ENCODE results near the gene LTBR. TPM values are rescaled to one million over a fixed set of nuclear protein-coding genes. Genes with fewer than 3 reads are reported as not detected.
"Not testable (repeated sequence)": the region's sequence is repeated elsewhere in the genome, so short reads cannot be mapped to it uniquely, and the experiment has no call there.

The LTBR gene
- total RNA-seq, 4 donors from 2014 or later: 28.1 to 116 (median 83.5) TPM

DNA sequence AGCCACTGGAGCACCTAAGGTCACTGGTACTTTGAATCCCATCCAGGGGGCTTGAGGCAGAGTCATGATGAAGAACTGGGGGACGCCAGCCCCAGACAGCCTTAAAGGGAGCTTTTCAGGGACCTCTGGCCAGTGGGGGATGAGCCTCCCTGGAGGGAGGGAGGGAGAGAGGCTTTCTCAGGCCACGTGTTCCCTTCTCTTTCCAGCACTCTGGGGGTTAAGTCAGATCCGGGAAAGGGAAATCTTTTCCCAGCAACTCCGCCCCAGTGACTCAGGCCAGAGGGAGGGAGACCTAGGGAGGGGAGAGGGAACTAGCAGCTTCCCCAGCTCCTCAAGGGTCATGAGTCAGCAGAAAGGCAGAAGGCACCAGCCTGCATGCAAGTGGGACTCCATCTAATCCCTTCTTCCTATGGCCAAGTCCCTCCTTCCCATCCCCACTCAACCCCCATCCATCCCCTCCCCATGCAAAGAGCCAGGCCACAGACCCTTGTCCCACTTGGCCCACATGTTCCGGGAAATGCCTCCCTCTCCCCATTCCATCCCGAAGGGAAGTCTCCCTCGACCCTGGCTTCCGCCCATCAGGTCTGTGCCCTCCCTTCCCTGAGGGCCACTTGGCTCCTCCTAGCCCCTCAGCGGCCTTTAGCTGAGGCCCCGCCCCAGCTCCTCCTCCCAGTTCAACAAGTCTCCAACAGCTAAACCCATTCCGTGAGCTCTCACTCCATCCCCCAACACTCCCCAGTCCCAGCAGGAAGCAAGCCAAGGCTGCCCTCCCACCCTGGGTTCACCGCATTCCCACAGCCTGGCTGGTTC lies 47.7 kb upstream of the LTBR start:
- Histone ChIP-seq H3K36me3 (no peaks in the 10 kb centered on the region), H3K9me3 (no peaks in the 10 kb centered on the region), H3K27me3 (no peaks in the 10 kb centered on the region), H3K27ac (peak overlapping the region; percentile 95 to 97), H3K4me1 (peaks cover 0 to 31% of the 10 kb centered on the region in 2 donors), H3K4me3 (peak overlapping the region; percentile 43 to 60)
- intact Hi-C loops (cut with DNase I; ENCODE audit: low total_unique reads): loop anchor here (5.0 to 10.0 kb wide), 2 partner anchors 41 to 199 kb away; partner anchors contain the start of genes GAPDH and SCNN1A
- DNase-seq: peak; percentile 96
- TF ChIP-seq, protein P1, sequence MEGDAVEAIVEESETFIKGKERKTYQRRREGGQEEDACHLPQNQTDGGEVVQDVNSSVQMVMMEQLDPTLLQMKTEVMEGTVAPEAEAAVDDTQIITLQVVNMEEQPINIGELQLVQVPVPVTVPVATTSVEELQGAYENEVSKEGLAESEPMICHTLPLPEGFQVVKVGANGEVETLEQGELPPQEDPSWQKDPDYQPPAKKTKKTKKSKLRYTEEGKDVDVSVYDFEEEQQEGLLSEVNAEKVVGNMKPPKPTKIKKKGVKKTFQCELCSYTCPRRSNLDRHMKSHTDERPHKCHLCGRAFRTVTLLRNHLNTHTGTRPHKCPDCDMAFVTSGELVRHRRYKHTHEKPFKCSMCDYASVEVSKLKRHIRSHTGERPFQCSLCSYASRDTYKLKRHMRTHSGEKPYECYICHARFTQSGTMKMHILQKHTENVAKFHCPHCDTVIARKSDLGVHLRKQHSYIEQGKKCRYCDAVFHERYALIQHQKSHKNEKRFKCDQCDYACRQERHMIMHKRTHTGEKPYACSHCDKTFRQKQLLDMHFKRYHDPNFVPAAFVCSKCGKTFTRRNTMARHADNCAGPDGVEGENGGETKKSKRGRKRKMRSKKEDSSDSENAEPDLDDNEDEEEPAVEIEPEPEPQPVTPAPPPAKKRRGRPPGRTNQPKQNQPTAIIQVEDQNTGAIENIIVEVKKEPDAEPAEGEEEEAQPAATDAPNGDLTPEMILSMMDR (IDR thresholded peaks at IDR 0.05): no peak
- peak in 1 of 2 donors; percentile 72 for TF ChIP-seq POLR2A (IDR thresholded peaks at IDR 0.05)

DNA sequence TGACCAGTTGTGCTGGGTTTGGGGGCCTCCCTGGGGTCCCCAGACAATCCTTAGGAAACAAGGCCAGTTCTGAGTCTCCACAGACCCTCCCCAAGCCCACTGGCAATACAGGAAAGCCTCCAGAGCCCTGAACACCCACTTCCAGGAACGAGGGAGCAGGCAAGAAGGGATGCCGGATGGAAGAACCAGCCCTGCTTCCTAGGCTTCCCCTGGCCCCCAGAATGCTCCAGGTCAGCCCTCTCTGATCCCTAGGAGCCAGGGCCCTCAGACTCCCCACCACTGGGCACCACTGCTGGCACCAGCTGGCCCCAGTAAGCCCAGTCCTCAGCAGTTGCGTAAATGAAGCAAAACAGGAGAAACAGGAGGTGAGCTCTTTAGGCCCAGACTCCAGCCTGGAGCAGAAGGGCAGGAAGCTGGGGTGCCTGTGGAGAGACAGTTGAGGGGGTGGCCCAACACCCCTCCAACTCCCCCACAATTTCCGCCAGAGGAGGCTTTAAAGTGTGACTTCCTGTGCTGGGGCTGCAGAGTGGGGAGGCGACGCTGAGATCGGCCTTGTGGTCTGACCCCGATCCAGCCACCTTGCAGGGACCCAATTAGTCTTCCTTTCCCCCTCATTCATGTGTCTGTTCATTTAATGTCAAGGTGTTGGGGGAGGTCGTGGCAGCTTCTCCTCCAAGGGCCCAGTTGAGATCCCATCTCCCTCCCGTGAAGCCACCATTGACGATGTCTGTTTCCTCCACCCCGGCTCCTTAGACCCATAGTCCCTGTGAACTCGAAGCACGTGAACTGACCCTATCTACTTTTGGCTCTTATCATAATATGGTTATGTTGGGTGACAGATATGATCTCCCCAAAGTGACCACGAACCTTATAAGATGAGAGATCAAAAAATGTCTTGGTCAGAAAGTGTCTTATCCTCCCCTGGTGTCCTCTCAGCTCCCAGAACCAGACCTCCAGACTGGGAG lies 46.8 kb upstream of the LTBR start:
- Histone ChIP-seq H3K9me3 (no peaks in the 10 kb centered on the region), H3K27ac (peak overlapping the region; percentile 95 to 97), H3K36me3 (no peaks in the 10 kb centered on the region), H3K4me3 (peak overlapping the region; percentile 43 to 60), H3K4me1 (peaks cover 0 to 32% of the 10 kb centered on the region in 2 donors), H3K27me3 (no peaks in the 10 kb centered on the region)
- no peak for TF ChIP-seq POLR2A (IDR thresholded peaks at IDR 0.05)
- TF ChIP-seq, protein P1 (IDR thresholded peaks at IDR 0.05): no peak
- peak in 1 of 2 donors; percentile 39 for DNase-seq
- intact Hi-C loops (cut with DNase I; ENCODE audit: low total_unique reads): loop anchor here (5.0 to 10.0 kb wide), 2 partner anchors 40 to 198 kb away; partner anchors contain the start of genes GAPDH and SCNN1A

DNA sequence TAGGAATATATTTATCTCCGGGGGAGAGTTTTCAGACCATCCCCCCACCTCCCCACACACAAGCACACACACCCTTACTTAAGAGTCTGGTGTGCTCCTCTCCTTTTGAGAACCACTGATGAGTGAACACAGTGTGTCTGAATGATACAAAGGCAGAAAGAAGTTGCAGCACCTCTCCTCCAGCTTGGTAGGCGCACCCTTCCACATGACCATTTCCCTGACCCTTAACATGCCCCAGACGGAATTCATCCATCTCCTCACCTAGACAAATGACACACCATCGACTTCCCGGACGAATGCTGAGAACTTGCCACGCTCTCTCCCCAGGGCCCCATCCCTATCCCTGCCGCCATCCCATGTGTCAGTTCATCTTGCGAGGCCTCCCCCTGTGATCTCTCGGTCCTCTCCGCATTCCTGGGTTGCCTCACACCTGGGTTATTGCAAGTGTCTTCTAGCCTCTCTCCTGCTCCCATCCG lies 46.0 kb upstream of the LTBR start:
- H3K9me3 ChIP-seq: no peaks in the 10 kb centered on the region
- peak overlapping the region; percentile 95 to 97 for H3K27ac ChIP-seq
- peak in 1 of 2 donors; percentile 42 for DNase-seq
- intact Hi-C loops (cut with DNase I; ENCODE audit: low total_unique reads): loop anchor here (5.0 to 10.0 kb wide), 2 partner anchors 39 to 197 kb away; partner anchors contain the start of genes GAPDH and SCNN1A
- H3K27me3 ChIP-seq: no peaks in the 10 kb centered on the region
- H3K4me1 ChIP-seq: peaks cover 5 to 40% of the 10 kb centered on the region in 2 donors
- TF ChIP-seq, protein P1 (IDR thresholded peaks at IDR 0.05): no peak
- no peak for TF ChIP-seq POLR2A (IDR thresholded peaks at IDR 0.05)
- no peaks in the 10 kb centered on the region for H3K36me3 ChIP-seq
- peak overlapping the region in 1 of 2 donors; percentile 60 for H3K4me3 ChIP-seq

DNA sequence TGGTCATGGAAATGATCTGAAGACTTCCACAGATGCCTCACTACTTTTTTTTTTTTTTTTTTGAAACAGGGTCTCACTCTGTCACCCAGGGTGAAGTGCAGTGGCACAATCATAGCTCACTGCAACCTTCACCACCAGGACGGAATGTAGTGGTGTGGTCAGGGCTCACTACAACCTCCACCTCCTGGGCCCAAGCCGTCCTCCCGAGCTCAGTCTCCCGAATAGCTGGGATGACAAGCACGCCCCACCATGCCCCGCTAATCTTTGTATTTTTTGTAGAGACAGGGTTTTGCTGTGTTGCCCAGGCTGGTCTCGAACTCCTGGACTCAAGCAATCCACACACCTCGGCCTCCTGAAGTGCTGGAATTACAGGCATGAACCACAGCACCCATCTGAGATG lies 45.4 kb upstream of the LTBR start:
- peak overlapping the region in 1 of 2 donors; percentile 60 for H3K4me3 ChIP-seq
- not testable (repeated sequence) for H3K27me3 ChIP-seq, H3K9me3 ChIP-seq, H3K36me3 ChIP-seq, DNase-seq
- intact Hi-C loops (cut with DNase I; ENCODE audit: low total_unique reads): loop anchor here (5.0 to 10.0 kb wide), 2 partner anchors 39 to 196 kb away; partner anchors contain the start of genes GAPDH and SCNN1A
- peaks cover 6 to 38% of the 10 kb centered on the region in 2 donors for H3K4me1 ChIP-seq
- peak overlapping the region; percentile 95 to 97 for H3K27ac ChIP-seq

DNA sequence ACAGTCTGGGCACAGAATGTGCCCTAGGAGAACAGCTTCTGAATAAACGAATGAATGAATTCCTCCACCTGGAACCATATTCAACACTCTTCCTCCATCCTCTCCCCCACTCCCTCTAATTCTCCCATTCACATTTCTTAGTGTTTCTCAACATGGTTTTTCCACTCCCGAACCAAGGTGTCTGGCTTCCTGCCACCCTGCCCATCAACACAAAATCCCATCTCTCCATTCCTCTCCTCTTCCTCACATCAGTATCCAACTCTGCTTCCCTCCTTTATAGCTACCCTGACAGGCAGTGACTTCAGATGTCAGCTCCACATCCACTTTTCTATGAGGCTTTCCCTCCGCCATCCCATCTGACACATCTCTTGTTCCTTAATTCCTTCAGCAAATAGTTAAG lies 45.0 kb upstream of the LTBR start:
- H3K27ac ChIP-seq: peak overlapping the region; percentile 95 to 97
- DNase-seq: no peak
- H3K9me3 ChIP-seq: no peaks in the 10 kb centered on the region
- H3K36me3 ChIP-seq: no peaks in the 10 kb centered on the region
- H3K4me1 ChIP-seq: peaks cover 6 to 34% of the 10 kb centered on the region in 2 donors
- intact Hi-C loops (cut with DNase I; ENCODE audit: low total_unique reads): loop anchor here (5.0 to 10.0 kb wide), 2 partner anchors 38 to 196 kb away; partner anchors contain the start of genes GAPDH and SCNN1A
- no peak for TF ChIP-seq POLR2A (IDR thresholded peaks at IDR 0.05)
- TF ChIP-seq, protein P1 (IDR thresholded peaks at IDR 0.05): no peak
- H3K4me3 ChIP-seq: peak overlapping the region; percentile 60 to 86
- H3K27me3 ChIP-seq: no peaks in the 10 kb centered on the region

Data from uterus (tissue), 4 donors.